Nucleus accumbens (tissue), 56 donors: Measurements from ENCODE around the gene STX16.

Experiments used
- DNase-seq, 56 donors: peaks; one replicate each; lab custom pipeline; 2025; lab: John Stamatoyannopoulos, UW

STX16 gene

DNA sequence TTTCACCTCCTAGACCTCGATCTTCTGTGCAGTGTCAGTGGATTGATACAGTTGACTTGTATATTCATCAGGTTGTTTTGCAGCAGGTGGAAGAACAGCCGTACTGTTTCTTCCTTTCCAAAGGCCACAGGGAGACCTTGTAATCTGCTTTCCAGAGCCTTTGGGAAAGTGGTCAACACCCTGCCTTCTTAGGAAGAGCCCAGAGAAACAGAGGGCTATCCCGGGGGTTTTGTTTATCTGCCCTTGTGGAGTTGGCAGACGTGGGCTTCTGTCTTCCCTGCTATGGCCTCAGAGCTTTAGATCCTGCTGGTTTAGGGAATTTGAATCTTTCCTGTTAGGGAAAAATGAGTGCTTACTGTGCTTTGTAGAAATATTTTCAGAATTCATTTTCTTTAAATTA is 19.6 kb downstream of the STX16 start:
- no peak for DNase-seq

DNA sequence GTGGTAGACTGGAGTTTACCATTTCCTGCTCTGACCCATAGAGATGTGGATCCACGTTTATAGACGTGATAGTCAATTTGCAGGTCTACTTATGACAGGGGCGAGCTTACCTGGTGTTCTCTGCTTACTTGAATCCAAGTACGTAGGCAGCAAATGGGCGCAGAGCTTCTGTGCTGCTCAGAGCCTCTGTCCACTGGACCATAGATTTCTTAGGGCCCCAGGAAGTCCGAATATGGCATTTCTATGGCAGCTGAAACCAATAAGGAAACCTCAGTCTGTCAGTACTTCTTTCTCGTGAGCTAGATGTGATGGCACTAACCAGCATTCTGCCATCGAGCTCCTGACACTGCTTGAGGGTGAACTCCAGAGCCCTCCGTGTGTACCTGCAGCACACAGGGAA is 22.0 kb downstream of the STX16 start:
- no peak for DNase-seq

GRCh38 chr20:58675146-58675584 is 24.1 kb downstream of the STX16 start:
- no peak for DNase-seq

DNA sequence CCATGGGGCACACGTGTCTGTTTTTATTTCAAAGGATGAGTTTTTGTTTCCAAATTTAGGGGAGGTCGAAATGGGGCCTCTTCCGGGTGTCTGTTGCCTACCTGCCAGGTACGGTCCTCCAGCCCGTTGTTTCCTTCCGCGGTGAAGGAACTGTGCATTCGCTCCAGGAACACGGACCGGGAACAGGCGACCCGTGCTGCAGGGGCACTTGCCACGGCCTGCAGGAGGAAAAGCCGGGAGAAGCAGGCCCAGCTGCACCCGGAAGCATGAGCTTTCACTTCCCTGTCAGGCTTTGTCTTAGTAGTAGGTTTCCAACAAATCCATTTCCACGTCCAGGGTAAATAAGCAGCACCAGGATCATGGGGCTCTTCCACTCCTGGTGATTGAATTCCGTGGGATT is 24.6 kb downstream of the STX16 start:
- DNase-seq: no peak

DNA sequence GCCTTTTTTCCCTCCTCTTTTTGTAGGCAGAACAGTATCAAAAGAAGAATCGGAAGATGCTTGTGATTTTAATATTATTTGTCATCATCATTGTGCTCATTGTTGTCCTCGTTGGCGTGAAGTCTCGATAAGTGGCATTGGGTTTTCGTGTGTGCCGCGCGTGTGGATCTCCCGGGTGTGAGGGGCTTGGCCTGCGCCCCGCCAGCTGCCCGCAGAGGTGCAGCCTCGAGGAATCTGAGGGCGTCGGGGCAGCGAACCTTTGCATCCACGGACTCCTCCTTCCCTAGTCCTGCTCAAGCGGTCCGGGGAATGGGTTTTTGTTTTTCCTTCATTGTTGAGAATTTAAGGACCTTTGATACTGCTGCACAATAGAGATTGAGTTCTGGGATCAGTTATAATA is 25.1 kb downstream of the STX16 start:
- DNase-seq: no peak

DNA sequence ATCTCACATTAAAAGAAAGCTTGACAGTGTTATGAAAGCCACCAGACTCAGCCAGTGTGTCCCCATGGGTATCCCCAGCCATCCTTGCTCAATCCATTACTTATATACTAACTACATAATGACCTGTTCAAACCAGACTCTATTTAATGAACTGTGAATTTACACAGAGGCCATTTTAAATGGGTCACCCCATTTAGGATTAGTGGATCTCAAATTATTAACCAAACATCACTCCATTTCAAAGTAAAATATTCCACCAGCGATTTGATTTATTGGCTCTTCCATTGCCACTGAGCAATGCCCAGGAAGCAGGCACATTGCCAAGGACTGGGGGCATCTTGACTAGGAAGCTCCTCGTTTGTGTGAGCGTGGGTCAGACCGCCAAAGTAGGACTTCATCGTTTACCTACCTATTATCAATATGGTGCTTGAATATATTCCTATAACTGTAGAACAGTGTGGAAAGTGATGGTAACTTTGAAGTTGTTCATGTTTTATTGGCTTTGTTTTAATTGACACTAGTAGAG is 26.1 kb downstream of the STX16 start:
- no peak for DNase-seq

DNA sequence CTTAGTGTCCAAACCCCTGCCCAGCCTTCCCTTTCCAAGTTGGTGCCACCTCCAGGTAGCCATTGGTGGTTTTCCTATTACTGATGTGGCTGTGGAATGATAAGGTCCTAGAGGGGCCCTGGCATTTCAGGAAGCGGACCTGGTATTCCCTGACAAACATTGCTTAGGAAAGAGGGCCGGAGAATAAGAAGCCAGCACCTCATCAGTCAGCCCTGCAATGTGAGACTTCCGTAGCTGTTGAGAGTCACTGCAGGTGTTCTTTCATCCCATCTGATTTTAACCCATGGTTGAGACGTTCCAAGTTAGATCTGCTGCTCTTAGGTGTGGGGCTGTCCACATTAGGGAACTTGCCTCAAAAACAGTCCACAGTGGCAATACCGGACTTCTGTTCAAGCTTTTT is 26.7 kb downstream of the STX16 start:
- DNase-seq: no peak

- no peak for DNase-seq
Observed at GRCh38 chr20:58678806-58679205, 27.7 kb downstream of the STX16 start.

- DNase-seq: no peak
Observed at GRCh38 chr20:58682656-58683531, 31.8 kb downstream of the STX16 start.

DNA sequence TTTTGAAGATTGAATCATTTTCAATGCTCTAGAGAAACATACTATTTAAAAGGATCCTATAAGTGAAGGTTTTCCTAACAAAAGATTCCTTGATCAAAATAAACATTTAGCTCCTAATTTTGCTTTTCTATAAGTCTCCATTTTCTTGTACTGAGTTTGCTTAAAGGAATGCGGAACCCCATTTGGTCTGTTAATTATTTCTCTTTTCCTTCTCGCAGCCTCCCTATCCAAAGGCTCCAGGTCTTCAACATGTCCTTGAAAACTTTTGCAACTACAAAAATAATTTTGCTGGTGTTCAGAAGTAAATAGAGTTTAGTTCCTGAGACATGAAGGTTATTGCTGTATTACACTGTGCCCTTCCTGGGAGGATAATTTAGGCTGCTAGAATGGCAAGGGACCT is 33.2 kb downstream of the STX16 start:
- DNase-seq: no peak

DNA sequence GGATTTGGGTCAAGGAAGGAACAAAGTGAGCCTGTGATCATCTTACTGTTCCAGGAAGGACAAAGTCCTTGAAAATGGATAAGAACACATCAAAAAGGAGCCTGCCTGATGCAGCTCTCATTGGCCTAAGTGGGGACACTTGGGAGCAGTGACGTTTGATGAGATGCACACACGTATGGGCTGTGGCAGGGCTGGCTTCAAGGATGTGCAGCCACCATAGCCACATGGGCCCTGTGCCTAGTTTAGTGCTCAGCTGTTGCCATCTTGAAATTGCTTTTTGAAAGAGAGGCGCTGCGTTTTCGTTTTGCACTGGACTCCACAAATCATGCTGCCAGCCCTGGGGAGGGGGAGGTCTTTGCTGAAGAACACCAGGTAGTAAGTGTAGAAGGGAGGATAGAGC is 34.9 kb downstream of the STX16 start:
- no peak for DNase-seq

GRCh38 chr20:58688414-58688813 is 37.3 kb downstream of the STX16 start:
- no peak for DNase-seq

DNA sequence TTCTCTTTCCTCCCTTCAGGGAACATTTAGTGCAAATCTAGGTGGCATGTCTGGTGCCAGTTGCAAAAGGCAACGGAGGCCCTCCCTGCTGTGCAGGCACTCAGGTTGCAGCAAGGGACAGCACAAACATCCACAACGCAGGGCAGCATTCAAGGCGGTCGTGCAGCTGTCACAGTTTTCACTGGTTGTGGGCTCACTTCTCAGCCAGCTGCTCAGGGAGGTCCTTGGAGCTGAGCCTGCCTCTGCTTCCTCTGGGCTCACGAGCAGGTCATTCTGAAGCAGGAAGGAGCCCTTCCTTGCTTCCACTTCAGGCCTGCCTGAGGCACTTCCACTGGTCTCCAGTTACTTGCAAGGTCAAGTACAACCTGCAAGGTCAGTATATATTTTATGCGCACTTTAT is 37.8 kb downstream of the STX16 start:
- DNase-seq: peak in 5 of 56 donors; percentile 14 to 23 (median 21)

DNA sequence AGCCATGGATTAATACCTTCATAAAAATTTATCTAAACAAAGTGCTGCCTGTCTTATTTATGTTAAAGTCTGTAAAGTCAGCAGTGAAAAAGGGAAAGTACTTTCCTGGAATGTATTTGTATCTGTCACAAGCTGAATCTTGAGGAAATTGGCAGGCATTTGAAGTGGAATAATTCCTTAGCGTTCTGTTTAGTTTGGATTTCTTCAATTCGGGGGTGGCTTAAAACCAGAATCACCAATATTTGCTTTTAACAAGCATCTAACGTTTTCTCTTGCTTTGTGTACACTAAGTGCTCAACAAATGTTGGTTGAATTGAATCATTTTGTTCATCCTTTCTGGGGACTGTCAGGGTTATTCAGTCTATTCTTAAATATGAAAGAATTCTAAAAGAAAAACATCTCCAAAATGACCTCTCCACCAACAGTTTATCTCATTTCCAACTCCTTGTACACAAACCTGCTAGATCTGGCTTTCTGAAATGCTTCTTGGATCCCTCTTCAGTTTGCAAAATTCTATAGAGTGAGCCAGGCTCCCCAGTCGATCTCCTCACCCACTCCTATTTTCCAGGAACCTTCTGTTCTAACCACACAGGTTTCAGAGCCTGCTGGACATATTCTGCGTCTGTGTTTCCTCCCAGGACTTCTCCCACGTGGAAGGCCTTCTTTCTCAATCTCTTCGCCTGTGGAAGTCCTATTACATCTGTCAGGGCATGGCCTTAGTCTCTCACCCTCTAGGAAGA is 39.5 kb downstream of the STX16 start:
- DNase-seq: no peak

DNA sequence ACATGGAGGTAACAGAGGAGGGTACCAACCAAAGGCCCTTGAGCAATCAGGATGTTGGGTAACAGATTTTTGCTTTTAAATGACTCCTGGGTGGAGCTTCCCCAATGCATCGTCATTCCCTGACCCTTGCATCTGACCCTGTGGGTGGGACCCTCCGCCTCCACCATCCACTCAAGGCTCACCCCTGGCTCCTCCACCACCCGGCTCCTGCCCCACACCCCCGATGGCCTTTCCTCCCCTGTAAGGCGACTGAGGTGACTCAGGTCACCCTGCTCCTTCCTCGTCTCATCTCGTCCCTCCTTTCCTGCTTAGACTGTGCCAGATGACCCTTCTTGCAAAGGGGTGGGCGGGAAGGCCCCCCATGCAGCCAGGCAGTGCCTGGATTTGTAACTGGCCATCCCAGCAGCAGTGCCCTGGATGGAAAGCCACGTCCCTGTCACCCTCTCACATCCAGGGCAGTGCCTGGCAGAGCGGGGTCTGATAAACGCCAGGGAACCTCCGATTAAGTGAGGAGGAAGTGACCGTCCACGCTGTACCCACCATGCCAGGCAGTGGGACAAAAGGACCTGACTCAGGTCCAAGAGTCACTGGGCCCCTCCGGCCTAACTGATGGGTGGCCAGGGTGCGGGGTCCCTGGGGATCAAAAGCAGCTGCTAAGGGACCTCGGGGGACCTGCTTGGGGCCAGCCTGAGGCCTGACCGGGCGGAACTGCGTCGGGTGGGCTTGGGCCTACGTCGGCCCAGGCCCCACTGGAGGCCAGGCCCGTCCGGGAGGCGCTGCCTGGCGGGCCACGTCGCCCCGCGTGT is 40.9 kb downstream of the STX16 start:
- peak in 1 of 56 donors; percentile 41 for DNase-seq

- DNase-seq: peak in 15 of 56 donors; percentile 14 to 75 (median 27)
Observed at GRCh38 chr20:58692579-58693225, 41.6 kb downstream of the STX16 start, which contains the start of gene NPEPL1. NPEPL1 (plus strand) TSS chr20:58692800; CDS start chr20:58692901, 101 bp downstream.

DNA sequence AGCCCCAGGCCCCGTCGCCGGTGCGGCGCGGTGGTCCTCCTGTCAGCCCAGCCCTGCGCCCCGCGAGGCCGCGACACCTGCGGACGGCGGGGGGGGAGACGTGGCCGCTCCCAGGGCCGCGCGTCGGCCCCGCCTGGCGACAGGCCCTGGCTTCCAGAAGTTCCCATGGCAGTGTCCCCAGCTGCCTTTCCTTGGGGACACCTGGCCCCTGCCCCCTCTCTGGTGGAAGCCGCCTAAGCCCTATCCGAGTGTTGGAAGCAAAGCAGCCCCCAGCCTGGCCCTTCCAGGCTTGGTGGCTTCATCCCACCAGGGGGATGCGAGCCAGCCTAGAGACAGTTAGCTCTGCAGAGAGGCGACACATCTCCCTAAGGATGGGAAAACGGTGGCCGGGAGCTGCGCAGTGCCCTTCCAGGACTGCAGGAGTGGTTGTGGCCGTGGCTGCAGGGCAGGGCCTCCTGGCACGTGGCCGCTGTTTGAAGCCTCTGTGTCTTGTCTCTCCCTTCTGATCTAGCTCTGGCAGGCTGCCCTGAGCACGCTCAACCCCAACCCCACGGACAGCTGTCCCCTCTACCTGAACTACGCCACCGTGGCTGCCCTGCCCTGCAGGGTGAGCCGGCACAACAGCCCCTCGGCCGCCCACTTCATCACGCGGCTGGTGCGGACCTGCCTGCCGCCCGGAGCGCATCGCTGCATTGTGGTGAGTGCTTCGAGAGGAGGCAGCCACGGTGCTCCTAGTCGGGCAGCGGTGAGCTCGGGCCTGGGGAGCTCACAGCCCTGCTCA is 42.3 kb downstream of the STX16 start:
- DNase-seq: peak in 3 of 56 donors; percentile 14 to 31 (median 19)

GRCh38 chr20:58694241-58695083 is 43.4 kb downstream of the STX16 start:
- no peak for DNase-seq
